HT-29 (cell line): Measurements from ENCODE around the gene OR10S1. TPM values are rescaled to one million over a fixed set of nuclear protein-coding genes. Genes with fewer than 3 reads are reported as not detected.
"Not testable (repeated sequence)": the region's sequence is repeated elsewhere in the genome, so short reads cannot be mapped to it uniquely, and the experiment has no call there.

Experiments
- DNase-seq: peaks from one replicate; pipeline ENCODE4 v3.0.0-alpha.2; 2015; ENCODE audit warnings: low spot score
- total RNA-seq: library from RNA; depleted of rRNA; stranded (reverse); fragments of >200 nt; shearing (Covaris generic); gene quantifications from 2 replicates; pipeline ENCODE4 v1.2.3, GENCODE V29; 2014; rRNA removed

Gene OR10S1
- total RNA-seq = not detected in 2 replicates

DNA sequence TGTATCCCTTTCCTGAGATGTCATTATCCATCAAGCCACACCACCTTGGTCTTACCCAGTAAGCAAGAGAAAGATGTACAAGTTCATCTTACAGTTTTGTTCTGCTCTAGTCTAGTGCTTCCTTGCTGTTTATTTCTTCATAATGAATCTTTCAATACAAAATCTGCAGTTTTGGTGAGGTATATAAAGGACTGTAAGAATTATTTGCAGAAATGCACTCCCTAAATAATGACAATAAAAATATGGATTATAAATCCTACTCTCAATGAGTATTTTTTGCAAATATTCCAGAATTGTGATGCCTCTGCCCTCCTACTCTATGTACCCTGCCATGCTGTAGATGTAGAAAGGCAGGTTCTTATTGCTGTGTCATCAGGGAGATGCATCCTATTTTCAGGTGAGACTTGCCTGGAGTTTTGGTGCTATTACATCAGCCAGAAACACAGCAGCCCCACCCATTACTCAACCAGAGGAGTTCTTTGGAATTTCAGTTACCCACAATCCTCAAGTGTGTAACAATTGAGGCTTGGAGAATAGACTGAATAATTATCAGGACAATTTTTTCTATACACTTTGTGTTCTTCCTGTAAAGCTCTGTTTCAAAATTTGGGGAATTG lies at the start of gene OR10S1:
OR10S1 (minus strand) TSS at position 51 of the 617 bp plus-strand sequence. CDS start 117 bp downstream, outside the sequence.
- no peak for DNase-seq

- DNase-seq = no peak
Measured at GRCh38 chr11:124026498-124026897, 48.9 kb upstream of the OR10S1 start, which contains the start of gene OR10G8. OR10G8 (plus strand) TSS chr11:124026798; CDS start chr11:124029623, 2,825 bp downstream.

GRCh38 chr11:124015837-124016236 lies 38.3 kb upstream of the OR10S1 start:
- not testable (repeated sequence) for DNase-seq

GRCh38 chr11:124012697-124013096 lies 35.1 kb upstream of the OR10S1 start, which contains the start of gene OR10G4:
OR10G4 (plus strand) TSS chr11:124012997; CDS start chr11:124015575, 2,578 bp downstream.
- DNase-seq = no peak

DNA sequence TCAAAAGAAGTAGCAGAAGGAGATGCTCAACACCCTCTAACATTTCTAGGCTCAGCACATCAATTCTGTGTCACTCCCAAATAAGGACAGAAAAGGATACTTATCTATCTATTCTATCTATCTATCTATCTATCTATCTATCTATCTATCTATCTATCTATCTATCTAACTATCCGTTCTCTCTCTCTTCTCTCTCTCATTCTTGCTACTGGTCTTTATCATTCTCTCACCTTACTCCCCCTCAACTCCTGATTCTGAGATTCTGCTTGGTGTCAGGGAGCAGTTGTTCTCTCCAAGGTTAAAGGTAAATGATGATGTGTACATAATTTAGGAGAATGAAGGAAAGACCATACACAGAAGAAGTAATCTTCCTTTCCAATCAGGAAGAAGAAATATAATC lies 17.5 kb upstream of the OR10S1 start, which contains the start of gene OR10G6:
OR10G6 (minus strand) TSS at position 43 of the 400 bp plus-strand sequence; CDS start at position 43, 0 bp downstream.
- DNase-seq = no peak

- no peak for DNase-seq
Measured at GRCh38 chr11:123979311-123979710, 1.7 kb upstream of the OR10S1 start.

DNA sequence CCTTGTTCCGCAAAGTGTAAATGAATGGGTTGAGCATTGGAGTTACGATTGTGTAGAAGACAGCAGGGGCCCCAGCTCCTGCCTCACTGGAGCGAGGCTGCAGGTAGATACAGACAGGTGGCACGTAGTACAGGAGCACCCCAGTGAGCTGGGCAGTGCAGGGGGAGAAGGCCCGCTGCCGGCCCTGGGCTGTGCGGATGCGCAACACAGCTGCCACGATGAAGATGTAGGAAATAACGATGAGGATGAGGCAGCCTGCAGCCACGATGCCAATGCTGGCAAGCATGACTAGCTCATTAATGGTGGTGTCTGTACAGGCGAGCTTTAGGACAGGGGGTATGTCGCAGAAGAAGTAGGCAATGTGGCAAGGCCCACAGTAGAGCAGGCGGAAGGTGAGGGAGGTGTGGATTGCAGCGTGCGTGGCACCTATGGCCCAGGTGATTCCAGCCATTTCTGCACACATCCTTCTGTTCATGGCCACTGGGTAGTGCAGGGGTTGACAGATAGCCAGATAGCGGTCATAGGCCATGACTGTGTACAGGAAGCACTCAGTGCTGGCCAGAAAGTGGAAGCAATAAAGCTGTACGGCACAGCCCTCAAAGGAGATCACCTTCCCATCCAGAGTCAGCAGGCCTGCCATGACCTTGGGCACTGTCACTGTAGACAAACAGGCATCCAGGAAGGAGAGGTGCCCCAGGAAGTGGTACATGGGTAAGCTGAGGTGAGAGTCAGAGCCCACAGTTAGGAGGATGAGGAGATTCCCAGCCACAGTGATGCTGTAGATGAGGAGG lies 616 bp downstream of the OR10S1 start:
- DNase-seq = no peak

- DNase-seq = no peak
Measured at GRCh38 chr11:123973816-123974215, 3.8 kb downstream of the OR10S1 start.

- no peak for DNase-seq
Measured at GRCh38 chr11:123956752-123957151, 20.8 kb downstream of the OR10S1 start.

GRCh38 chr11:123945132-123945531 lies 32.4 kb downstream of the OR10S1 start:
- no peak for DNase-seq

DNA sequence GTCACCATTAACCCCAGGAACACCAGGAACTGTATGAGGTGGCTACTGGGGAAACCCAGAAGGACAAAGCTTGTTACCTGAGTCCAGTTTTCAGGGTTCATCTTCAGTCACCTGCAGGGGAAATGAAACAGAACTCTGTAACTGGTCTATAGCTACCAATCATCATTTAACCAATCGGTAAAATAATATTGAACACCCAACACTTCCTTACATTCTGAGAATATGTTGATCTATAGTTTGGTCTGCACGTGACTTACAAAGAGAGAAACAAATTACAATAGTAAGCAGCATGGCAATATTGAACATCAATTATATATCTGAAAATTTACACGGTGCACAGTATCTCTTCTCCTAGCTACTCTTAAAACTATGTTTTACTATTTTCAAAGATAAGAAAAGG lies 33.8 kb downstream of the OR10S1 start, which contains the start of gene OR6T1:
OR6T1 (minus strand) TSS at position 101 of the 400 bp plus-strand sequence; CDS start at position 101, 0 bp downstream.
- no peak for DNase-seq

DNA sequence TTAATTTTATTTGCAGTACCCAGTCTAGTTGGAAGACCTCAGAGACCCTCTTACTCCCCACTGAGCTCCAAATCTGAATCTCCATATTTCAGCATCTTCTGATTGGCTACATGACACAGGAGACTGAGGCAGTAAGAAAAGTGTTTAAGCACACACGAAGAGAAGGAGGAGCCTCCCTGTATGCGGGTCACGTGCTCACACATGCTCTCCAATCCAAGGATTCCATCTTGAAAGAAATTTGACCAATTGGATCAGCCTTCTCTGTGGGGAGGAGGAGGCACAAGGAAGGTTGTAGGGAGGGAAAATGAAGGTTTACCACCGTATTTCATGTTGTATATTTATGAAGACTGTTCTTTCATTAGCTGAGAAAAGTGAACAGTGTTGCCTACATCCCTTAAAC lies 35.2 kb downstream of the OR10S1 start:
- DNase-seq = no peak

DNA sequence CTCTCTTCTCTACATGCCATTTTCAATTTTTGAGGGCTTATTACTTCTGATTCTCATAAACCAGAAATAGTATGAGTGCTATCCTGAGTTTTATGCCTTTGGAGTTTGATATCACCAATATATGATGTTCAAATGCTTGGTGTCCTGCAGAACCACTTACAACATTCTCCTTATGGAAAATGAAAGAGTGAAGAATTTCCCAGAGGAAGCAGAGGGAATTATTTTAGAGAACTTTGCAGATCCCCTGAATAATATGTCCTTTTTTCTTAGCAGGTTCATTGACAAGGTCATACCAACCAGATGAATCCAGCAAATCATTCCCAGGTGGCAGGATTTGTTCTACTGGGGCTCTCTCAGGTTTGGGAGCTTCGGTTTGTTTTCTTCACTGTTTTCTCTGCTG lies 38.3 kb downstream of the OR10S1 start, which contains the start of gene OR4D5:
OR4D5 (plus strand) TSS at position 301 of the 400 bp plus-strand sequence; CDS start at position 301, 0 bp downstream.
- DNase-seq = no peak

Other genes with a start within 250 kb of the OR10S1 start
- 9.8 and 12.4 TPM in 2 replicates for gene ZNF202, start 236.1 kb downstream of the OR10S1 start, total RNA-seq
- not detected in 2 replicates for gene OR6X1, start 223.3 kb downstream of the OR10S1 start, total RNA-seq
- not detected in 2 replicates for gene OR6M1, start 171.4 kb downstream of the OR10S1 start, total RNA-seq
- gene TMEM225, start 92.1 kb downstream of the OR10S1 start, total RNA-seq = not detected in 2 replicates
- gene OR8D4, start 75.6 kb downstream of the OR10S1 start, total RNA-seq = not detected in 2 replicates
- gene OR4D5, start 38.2 kb downstream of the OR10S1 start, total RNA-seq = not detected in 2 replicates
- not detected in 2 replicates for gene OR6T1, start 33.9 kb downstream of the OR10S1 start, total RNA-seq
- gene OR10G6, start 17.4 kb upstream of the OR10S1 start, total RNA-seq = not detected in 2 replicates
- gene OR10G4, start 35.2 kb upstream of the OR10S1 start, total RNA-seq = not detected in 2 replicates
- gene OR10G9, start 45.2 kb upstream of the OR10S1 start, total RNA-seq = not detected in 2 replicates
- not detected in 2 replicates for gene OR10G8, start 49.0 kb upstream of the OR10S1 start, total RNA-seq
- not detected in 2 replicates for gene OR10G7, start 63.5 kb upstream of the OR10S1 start, total RNA-seq
- gene VWA5A, start 137.7 kb upstream of the OR10S1 start, total RNA-seq = 0.18 and 0.81 TPM in 2 replicates
- not detected in 2 replicates for gene OR10D3, start 205.6 kb upstream of the OR10S1 start, total RNA-seq